Activated naive CD4-positive, alpha-beta T cell (primary cell): Measurements from ENCODE around the gene STYXL2.

Experiments
- DNase-seq, 4 experiments: peaks; one replicate each; lab custom pipeline; 2025; lab: John Stamatoyannopoulos, UW

The STYXL2 gene

GRCh38 chr1:167081594-167082156 lies 12.2 kb upstream of the STYXL2 start:
- DNase-seq, result no peak

- no peak for DNase-seq
These were observed 11.3 kb upstream of the STYXL2 start for GRCh38 chr1:167082511-167083027.

- DNase-seq, result no peak
These were observed 10.7 kb upstream of the STYXL2 start for GRCh38 chr1:167083066-167083665.

GRCh38 chr1:167083871-167084270 lies 10.0 kb upstream of the STYXL2 start:
- DNase-seq, result no peak

GRCh38 chr1:167084757-167085156 lies 9.1 kb upstream of the STYXL2 start:
- DNase-seq, result no peak

GRCh38 chr1:167086033-167086432 lies 7.8 kb upstream of the STYXL2 start:
- DNase-seq, result no peak

- DNase-seq, result no peak
These were observed 7.1 kb upstream of the STYXL2 start for GRCh38 chr1:167086768-167087167.

GRCh38 chr1:167088746-167089417 lies 5.0 kb upstream of the STYXL2 start:
- peak in 1 of 4 experiments; percentile 2 for DNase-seq

- no peak for DNase-seq
These were observed 3.9 kb upstream of the STYXL2 start for GRCh38 chr1:167089939-167090313.

- peak in 1 of 4 experiments; percentile 20 for DNase-seq
These were observed 3.4 kb upstream of the STYXL2 start, which contains the start of gene GPA33 for GRCh38 chr1:167090314-167090942. Gene GPA33 (minus strand): TSS chr1:167090377. CDS start chr1:167090287, 90 bp downstream.

GRCh38 chr1:167092653-167093052 lies 1.2 kb upstream of the STYXL2 start:
- DNase-seq, result no peak

GRCh38 chr1:167094690-167095089 lies 815 bp downstream of the STYXL2 start:
- no peak for DNase-seq

GRCh38 chr1:167095368-167095767 lies 1.5 kb downstream of the STYXL2 start:
- no peak for DNase-seq

GRCh38 chr1:167099851-167100250 lies 6.0 kb downstream of the STYXL2 start:
- no peak for DNase-seq

GRCh38 chr1:167100730-167101129 lies 6.9 kb downstream of the STYXL2 start:
- DNase-seq, result no peak

- no peak for DNase-seq
These were observed 7.9 kb downstream of the STYXL2 start for GRCh38 chr1:167101754-167102153.

- DNase-seq, result no peak
These were observed 9.2 kb downstream of the STYXL2 start for GRCh38 chr1:167102906-167103573.

GRCh38 chr1:167104256-167104633 lies 10.4 kb downstream of the STYXL2 start:
- DNase-seq, result no peak

- no peak for DNase-seq
These were observed 11.6 kb downstream of the STYXL2 start for GRCh38 chr1:167105271-167106118.

GRCh38 chr1:167106119-167106461 lies 12.2 kb downstream of the STYXL2 start:
- no peak for DNase-seq

- DNase-seq, result no peak
These were observed 13.6 kb downstream of the STYXL2 start for GRCh38 chr1:167107456-167107855.
